Astrocyte of the spinal cord (primary cell): ENCODE results near the gene TMEM86B.

Experiments used
- DNase-seq: peaks from one replicate; pipeline ENCODE4 v3.0.0; 2011; ENCODE audit warnings: low read depth, low spot score
- H3K4me3 ChIP-seq: 2 replicates; pipeline ENCODE4 v1.5.1; 2011; ENCODE audit warnings: low read depth, mild to moderate bottlenecking, low read length, moderate library complexity
- in situ Hi-C: cut with HindIII; loops from 2 replicates; pipeline ENCODE4 v1.10.0; 2017; ENCODE audit warnings: low sequenced_read_pairs
- TF ChIP-seq, protein P1 (sequence below): IDR thresholded peaks from 2 replicates; pipeline ENCODE4 v1.5.1; 2012; ENCODE audit warnings: low read depth, mild to moderate bottlenecking, low read length, inconsistent platforms

The TMEM86B gene

DNA sequence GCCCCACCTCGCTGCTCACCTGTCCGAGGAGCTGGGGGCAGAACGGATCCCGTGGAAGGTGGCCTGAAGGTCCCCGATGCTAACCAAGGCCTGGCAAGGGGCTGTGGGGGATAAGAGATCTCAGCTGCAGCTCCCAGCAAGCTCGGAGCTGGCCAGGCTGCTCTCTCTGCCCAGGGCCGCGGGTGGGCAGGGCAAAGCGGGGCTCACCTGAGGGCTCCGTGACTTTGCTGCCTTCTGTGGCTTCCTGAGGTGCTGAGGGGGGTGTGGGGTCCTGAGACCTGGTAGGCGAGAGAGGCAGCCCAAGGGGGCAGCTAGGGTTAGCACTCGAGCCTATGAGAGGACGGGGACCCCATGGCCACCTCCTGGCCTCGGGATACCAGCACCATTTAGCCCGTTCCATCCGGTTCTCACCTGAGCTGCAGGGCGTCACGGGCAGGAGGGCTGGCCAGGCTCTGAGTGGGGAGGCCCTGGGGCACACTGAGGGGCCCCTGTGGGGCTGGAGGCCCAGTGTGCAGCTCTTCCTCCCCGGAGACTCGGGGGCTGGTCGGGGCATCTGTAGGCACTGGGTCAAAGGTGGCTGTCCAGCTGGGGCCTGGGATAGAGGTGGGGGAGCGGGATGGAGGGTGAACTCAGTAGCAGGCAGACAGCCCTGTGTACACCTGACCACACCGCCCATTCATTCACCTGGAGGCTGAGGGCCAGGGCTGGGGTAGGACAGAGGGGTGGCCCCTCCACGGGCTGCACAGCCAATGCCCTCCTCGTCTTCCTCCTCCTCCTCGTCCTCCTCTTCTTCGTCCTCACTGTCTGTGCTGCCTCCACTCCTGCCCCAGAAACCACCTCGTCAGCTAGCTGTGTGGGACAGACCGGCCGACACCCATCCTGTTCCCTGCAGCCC, 3.1 kb upstream of the TMEM86B start:
- TF ChIP-seq, protein P1, sequence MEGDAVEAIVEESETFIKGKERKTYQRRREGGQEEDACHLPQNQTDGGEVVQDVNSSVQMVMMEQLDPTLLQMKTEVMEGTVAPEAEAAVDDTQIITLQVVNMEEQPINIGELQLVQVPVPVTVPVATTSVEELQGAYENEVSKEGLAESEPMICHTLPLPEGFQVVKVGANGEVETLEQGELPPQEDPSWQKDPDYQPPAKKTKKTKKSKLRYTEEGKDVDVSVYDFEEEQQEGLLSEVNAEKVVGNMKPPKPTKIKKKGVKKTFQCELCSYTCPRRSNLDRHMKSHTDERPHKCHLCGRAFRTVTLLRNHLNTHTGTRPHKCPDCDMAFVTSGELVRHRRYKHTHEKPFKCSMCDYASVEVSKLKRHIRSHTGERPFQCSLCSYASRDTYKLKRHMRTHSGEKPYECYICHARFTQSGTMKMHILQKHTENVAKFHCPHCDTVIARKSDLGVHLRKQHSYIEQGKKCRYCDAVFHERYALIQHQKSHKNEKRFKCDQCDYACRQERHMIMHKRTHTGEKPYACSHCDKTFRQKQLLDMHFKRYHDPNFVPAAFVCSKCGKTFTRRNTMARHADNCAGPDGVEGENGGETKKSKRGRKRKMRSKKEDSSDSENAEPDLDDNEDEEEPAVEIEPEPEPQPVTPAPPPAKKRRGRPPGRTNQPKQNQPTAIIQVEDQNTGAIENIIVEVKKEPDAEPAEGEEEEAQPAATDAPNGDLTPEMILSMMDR: no peak
- H3K4me3 ChIP-seq: no peak overlapping the region
- no peak for DNase-seq
- in situ Hi-C loops: no loop called here

DNA sequence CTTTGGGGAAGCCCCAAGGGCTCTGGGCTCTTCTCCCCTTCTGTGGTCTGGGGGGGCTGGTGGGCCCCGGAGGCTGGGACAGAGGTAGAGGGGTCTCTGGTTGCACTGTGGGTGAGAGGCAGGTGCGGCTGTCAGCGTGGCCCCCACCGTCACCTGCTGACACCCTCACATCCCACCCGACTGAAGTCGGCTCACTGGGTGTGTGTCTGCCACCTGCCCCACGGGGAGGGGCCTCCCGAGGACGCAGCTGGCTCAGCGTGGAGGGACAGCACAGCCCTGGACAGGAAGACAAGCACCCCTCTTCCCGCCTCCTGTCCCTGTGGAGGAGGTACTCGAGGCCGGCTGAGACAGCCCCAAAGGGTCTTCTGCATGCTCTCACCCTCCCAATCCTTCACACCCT, 2.2 kb upstream of the TMEM86B start:
- no peak overlapping the region for H3K4me3 ChIP-seq
- in situ Hi-C loops: no loop called here
- TF ChIP-seq, protein P1: no peak
- no peak for DNase-seq

DNA sequence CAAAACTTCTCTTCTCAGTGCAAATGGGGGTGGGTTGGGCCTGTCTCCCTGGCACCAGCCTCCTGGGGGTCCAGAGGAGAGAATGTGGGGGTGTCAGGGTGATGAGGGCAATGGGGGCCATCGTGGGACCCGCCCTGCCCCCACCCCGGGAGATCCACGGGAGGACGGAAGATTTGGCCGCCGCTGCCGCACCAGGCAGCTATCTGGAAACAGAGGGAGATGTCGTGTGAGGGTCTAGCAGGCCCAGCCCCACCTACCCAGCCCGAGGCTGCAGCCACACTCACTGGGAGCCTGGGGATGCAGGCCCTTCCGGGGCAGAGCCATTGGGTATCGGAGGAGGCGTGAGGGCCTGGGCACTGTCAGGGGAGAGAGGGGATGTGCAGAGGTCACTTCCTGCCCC, 1.8 kb upstream of the TMEM86B start:
- in situ Hi-C loops: no loop called here
- TF ChIP-seq, protein P1: no peak
- no peak overlapping the region for H3K4me3 ChIP-seq
- DNase-seq: no peak

DNA sequence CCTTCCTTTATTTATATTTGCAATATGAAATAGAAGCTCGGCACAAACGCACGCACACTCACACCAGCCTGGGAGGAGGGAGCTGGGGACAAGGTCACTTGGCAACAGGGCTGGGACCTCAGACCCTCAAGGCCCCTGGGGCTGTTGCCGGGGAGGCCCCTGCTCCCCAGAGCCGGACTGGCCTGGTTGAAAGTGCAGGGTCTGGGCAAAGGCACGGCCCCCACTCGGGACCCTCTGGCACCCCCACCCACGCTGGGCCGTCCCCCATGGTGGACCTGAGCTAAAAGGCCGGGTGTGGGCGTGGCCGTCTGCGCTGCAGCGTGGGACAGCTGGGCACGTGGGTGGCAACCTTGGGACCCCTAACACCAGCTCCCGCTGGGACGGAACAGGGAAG, 1.2 kb upstream of the TMEM86B start:
- in situ Hi-C loops: no loop called here
- TF ChIP-seq, protein P1: no peak
- H3K4me3 ChIP-seq: no peak overlapping the region
- no peak for DNase-seq

DNA sequence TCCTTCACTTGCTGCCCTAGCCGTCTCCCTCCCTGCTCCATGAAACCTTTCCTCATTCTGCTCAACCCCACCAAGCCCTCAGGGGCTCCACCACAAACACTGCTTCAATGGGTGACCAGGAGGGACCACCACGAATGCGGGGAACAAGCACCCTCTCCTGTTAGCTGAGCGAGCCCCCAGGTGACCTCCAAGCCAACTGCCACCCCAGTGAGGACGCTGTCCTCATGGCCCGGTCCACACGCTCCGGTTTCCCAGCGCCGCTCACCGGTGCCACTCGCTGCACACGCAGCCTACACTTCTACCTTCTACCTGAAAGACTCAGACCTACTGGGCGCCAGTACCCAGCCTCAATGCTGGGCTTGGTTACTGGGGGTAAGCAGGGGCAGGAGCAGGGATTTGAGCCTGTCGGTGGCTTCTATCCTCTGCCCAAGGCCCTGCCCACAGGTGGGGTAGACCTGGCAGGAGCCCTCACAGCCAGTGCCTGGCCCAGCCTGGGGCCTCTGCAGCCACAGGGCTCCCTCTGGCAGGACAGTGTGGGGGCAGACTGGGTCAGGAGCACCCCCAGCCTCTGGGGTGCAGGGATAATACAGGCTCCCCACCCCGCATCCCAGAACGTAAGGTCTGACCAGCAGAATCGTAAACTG, 704 bp upstream of the TMEM86B start:
- no peak for DNase-seq
- no peak overlapping the region for H3K4me3 ChIP-seq
- in situ Hi-C loops: no loop called here
- TF ChIP-seq, protein P1: no peak

DNA sequence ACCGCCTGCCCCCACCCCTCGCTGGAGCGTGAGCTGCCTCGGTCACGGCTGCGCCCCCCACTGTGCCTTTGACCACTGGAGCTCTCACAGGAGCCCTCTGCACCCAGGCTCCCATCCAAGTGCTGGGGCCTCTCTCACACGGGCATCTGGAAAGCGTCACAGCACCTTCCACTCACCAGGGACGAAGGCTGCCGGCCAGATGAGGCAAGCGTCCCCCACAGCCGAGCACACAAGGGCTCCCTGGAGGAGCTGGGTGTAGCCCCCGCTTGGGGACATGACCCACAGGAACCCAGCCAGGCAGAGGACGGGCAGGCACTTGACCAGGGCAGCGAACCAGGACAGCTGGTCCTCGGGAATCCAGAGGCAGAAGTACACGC, 560 bp downstream of the TMEM86B start:
- no peak overlapping the region for H3K4me3 ChIP-seq
- in situ Hi-C loops: no loop called here

More for the DNA sequence above, 560 bp downstream of the TMEM86B start:
- DNase-seq: no peak
- TF ChIP-seq, protein P1: no peak
